Hematopoietic multipotent progenitor cell (in vitro differentiated cells): ENCODE results near the gene MS4A15. TPM values are rescaled to one million over a fixed set of nuclear protein-coding genes. Genes with fewer than 3 reads are reported as not detected.
"Not testable (repeated sequence)": the region's sequence is repeated elsewhere in the genome, so short reads cannot be mapped to it uniquely, and the experiment has no call there.

ENCODE experiments used
- DNase-seq, 3 donors: peaks; one replicate each; pipeline ENCODE4 v3.0.0-alpha.2; 2011 to 2015; ENCODE audit warnings: low read depth in 2 of 3, low spot score in 2 of 3
- total RNA-seq: library from RNA; depleted of rRNA; stranded (reverse); fragments of >200 nt; gene quantifications from one replicate; pipeline ENCODE4 v1.2.3, GENCODE V29; 2012

MS4A15 gene, protein sequence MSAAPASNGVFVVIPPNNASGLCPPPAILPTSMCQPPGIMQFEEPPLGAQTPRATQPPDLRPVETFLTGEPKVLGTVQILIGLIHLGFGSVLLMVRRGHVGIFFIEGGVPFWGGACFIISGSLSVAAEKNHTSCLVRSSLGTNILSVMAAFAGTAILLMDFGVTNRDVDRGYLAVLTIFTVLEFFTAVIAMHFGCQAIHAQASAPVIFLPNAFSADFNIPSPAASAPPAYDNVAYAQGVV
- total RNA-seq: not detected

DNA sequence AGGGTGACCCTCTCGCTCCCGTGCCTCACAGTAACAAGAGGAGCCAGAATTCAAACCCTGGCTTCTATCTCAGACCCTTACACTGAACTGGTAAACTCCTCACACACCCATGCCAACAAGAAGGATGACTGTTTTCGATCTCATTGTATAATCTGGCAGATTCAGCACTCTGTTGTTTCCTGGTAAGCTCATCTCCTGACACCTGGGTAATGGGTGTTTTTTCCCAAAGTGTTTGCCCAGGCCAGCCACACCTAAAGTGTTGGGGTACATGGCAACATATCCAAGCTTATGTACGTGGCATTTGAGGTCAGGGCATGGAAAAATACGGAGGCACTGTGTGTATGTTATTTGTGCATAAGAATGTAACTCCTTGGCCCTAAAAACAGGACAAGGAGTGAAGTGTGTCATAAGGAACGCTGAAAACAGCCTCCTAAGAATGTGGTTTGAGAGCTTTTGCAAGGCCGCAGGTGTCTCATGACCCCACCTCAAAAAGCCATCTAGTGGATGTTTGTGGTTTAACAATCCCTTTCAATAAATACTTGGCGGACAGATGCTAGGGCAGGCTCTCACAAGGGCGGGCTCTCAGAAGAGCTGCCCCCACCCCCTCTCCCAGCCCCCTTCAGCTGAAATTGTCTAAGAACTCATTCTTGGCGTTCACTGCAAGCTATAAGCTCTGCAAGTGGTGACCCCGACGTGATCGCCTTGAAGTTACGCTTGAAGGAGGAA lies at the start of gene MS4A15:
TSS of gene MS4A15 (plus strand) at position 561 of the 726 bp plus-strand sequence. CDS start 6,867 bp downstream, outside the sequence.
- peak in 2 of 3 donors; percentile 45 to 69 for DNase-seq

DNA sequence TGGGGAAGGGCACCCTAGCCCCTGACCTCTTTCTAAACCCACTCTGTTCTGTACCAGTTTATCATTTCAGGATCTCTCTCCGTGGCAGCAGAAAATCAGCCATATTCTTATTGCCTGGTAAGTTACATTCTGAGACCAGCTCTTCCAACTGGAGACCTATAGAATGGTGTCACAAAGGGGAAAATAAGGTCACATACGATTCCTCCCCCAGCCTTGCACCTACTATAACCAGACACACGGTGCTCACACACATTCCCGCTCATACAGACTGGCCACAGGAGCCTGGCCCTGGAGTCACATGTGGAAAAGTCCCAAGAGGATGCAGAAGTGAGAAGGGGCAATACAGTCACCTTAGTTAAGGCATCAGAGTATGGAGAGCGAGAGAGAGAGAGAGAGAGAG lies 49.7 kb upstream of the MS4A15 start:
- DNase-seq: no peak

DNA sequence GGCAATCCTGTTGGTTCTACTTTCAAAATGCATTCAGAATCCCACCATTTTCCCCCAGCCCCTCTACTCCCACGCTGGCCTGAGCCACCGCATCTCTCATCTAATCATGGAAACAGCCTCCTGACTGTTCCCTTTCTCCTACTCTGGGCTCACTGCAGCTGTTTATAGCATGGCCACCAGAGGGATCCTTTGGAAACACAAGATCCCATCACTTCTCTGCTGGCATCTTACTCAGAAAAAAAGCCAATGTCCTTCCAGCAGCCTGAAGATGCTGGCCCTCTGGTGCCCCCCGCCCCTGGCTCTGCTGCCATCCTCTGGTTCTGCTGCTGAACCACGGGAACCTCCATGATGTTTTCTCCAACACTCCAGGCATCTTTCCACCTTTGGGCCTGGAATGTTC lies 46.2 kb upstream of the MS4A15 start:
- DNase-seq: no peak

DNA sequence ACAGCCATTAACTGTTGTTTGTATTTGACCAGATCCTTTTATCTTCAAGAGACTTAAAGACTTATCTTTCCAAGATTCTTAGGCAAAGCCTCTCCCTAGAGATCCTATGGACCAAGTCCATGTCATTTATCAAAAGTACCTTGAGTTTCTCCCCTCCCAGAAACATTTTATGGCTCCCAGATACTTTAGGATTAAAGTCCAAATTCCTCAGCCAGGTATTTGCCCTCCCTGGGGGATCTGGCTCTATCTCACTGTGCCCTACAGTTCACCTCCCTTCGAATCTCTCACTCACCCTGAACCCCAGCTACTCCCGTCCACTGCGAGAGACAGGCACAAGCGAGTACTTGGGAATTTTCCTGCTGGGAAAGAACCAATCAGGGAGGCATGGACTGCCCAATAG lies 45.4 kb upstream of the MS4A15 start:
- DNase-seq: no peak

DNA sequence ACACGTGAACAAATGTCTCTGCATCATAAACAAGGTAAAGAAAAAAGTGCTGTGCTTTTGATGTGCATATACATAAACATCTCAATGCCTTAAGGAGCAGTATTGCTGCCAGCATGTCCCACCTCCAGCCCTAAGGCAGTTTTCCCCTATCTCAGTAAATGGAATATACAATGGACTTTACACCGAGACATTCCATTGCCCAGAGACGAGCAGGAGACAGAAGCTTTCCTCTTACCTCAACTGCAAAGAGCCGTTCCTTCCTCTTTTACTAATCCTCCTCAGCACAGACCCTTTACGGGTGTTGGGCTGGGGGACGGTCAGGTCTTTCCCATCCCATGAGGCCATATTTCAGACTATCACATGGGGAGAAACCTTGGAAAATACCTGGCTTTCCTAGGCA lies 43.2 kb upstream of the MS4A15 start:
- not testable (repeated sequence) for DNase-seq

DNA sequence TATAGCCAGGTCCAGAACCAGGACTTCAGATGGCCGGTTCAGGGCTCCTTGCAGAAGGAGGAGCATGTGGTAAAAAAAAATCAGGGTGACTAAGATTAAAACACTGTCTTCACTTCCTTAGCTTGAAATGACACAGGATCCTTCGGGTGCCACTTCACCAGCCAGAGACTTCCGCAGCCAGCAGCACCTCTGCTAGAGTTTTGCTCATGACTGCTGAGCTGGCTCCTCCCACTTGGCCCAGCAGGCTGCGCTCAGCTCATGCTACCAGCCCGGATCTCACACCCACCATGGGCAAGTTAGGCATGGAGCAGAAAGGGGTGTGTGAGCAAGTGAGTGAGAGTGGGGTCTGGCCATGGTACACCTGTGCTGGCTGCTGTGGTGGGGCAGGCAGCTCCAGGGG lies 38.7 kb upstream of the MS4A15 start:
- DNase-seq: no peak

DNA sequence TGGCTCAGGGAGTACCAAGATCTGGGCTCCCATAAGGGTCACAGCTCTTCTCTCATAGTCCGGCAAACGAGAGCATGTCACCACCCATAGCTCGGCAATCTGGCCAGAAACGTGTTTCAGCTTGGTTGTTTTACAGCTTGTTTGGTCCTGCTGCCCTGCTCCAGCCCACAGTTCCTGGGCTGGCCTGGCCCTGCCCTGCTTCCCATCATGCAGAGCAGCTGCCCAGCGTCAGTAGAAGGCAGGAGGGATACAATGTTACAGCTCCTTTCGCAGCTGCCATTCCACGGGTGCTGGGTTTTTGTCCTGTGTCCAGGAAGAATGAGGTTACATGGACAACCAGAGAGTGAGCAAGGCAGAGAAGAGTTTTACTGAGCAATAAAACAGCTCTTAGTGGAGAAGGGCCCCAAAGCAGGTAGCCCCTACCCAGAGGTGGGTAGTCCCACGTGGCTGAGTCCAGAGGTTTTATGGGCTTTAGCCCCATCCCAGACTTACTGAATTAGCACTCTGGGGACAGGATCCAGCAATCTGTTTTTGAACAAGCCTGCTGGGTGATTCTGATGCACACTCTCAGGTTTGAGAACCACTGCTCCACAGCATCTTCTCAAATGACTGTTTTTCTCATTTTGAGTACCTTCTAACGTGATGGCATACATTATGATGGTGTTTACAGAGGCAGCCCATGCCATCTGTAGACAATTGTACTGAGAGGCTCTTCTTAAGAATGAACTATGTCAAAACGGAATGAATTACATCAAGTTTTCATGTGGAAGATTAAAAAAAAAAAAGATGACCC lies 37.9 kb upstream of the MS4A15 start:
- DNase-seq: no peak

DNA sequence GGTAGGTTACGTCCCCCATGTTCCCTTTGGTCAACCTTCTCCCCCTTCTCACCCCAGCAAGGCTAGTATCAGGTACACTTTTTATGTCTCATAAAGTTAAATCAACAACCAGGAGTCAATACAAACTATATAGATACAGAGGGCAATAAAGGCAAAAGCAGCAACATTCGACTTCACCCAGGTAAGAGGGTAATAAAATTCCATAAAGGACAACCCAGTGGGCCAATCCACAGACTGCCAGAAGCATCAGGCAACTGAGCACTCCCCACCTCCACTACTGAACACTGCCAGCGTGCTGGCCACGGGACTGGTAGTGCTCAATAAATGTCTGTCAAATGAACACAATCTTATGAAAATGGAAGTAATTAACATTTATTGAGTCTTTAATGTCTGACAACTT lies 37.3 kb upstream of the MS4A15 start:
- DNase-seq: no peak

DNA sequence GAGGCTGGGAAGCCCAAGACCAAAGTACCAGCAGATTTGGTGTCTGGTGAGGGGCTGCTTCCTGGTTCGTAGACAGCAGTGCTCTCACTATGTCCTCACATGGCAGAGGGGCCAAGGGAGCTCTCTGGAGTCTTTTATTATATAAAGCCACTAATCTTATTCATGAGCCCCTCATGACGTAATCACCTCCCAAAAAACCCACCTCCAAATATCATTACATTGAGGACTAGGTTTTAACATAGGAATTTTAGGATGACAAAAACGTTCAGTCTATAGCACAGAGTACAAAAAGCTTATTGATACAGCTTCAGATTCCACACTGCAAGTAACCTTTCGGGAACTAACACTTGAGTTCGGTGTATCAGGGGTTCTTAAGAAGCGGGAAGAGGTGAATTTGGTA lies 36.2 kb upstream of the MS4A15 start:
- DNase-seq: no peak

DNA sequence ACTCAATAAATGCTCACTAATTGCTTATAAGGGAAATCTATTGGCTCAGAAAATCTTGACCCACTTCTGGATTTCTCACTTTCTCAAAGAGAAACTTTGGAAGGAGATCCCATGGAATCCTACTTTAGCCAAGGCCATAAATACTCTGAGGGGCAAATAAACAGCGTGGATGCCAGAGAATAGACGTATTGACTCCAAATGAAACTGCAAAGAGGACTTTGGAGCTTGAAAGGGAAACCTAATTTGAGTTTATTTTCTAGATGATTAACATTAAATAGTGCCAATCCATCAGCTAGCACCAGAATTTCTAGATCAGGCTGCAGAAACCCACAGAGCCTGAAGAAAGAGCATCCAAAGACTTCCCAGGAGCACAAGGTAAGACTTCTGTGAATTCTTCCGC lies 32.2 kb upstream of the MS4A15 start, which contains the start of gene MS4A18:
TSS of gene MS4A18 (plus strand) at position 301 of the 400 bp plus-strand sequence.
- DNase-seq: no peak

DNA sequence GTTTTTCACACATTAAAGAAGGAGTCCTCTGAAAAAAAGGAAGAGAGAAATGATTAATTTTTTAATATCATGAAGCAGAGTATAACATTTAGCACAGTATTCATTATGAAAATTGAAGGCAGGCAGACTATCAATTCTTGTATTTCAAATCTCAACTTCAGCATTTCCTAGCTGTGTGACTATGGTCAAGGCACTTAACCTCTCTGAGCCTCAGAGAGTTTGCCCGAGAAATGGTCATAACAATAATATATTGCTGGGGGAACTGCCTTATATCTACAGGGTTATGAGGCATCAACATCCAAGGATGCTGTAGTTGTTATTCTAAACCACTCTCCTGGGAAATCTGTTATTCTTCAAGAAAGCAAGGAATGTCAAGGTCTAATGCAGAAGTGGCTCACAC lies 31.1 kb upstream of the MS4A15 start:
- no peak for DNase-seq

DNA sequence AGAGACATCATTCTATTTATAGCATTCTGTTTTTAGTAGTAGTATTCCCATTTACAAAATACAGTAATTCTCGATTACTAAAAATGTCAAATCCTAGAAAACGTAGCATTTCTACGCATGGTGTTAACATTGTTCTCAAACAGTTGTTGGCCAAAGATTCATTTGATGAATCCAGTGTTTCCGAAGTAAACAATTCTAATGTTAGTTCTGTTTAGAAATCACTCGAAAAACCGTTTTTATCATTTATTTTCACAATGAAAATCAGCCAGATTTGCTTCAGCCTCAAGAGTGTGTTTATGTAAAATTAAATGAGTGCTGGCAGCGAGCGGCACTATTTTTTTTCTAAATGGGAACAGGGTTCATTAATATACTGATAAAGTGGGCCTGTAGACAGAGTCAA lies 25.1 kb upstream of the MS4A15 start:
- no peak for DNase-seq

DNA sequence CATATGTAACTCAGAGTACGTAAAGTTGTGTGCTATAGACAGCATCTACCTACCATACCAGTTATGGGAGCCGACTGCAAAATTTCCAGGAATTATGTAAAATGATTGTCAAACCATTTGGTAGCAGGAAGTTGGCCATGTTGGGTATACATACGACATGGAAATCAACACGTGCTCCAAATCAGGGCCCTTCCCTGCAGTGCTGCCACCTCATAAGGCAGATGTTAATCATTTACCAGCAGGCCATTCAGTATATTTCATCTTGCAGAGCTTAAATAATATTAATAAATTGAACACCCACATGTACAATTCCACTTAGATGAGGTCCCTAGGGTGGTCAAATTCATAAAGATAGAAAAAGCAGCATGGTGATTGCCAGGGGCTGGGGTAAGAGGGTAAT lies 22.4 kb upstream of the MS4A15 start:
- no peak for DNase-seq

DNA sequence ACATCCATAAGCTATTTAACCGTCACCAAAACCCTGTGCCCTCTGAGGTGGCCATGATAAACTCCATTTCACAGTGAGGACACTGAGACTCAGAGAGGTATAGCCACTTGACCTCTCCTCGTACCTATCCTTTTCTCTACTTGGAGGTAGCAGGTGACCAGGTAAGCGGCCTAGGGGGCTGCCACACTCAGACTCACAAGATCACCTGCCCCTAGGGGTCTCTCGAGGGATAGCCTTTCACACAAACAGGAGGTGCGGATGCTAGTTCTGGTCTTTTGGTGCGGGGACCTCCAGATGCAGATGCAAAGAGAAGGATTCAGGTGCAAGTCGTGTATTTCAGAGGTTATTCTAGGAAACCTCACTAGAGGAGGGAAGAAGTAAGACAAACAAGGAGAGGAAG lies 17.6 kb upstream of the MS4A15 start:
- DNase-seq: no peak

DNA sequence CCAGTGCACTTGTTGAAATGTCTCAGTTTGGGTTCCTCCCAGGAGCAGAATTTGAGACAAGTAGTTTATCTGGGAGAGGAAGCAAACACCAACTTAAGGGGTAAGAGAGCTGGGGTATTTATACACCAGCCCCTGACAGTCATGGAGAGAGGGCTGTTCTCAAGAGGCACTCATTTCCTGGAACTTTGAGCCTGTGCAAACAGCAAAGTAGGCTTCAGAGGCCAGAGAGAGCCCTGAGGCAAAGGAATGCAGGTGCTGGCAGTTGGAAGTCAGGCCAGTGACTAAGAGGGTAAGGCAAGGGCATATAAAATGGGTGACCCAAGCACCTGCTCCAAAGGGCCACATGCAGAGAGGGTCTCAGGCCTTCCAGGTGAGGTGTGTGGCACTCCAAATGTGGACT lies 16.1 kb upstream of the MS4A15 start:
- DNase-seq: no peak

DNA sequence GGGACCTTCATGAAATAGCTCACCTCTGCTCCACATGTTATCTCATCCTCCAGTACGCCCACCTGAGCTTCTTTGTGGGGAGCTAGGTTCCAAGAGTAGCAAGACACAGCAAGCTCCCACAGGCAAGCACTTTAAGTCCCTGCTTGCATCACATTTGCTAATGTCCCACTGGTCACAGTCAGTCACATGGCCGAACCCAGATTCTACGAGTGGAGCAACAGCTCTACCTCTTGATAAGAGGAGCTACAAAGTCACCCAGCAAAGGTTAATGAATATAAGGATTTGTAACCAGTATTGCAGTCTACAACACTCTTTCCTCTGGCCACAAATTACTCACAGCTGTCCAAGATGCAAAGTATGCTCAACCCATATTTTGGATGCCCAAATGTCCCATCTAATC lies 15.2 kb upstream of the MS4A15 start:
- no peak for DNase-seq

DNA sequence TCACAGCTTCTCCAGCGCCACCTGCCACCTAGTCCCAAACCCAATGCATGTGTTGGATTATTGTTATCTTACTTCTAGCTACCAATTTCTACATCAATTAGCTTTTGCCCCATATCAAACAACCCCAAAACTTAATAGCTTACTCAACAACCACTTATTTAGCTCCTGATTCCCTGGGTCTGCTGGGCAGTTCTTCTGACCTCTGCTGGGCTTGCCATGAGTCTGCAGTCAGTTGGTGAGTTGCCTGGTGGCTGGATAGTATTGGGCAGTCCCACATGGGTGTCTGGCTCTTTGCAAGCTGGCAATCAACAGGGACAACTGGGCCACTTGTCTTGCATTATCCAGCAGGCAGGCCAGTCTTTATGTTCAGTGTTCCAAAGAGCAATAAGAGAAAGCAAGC lies 13.6 kb upstream of the MS4A15 start:
- DNase-seq: no peak

DNA sequence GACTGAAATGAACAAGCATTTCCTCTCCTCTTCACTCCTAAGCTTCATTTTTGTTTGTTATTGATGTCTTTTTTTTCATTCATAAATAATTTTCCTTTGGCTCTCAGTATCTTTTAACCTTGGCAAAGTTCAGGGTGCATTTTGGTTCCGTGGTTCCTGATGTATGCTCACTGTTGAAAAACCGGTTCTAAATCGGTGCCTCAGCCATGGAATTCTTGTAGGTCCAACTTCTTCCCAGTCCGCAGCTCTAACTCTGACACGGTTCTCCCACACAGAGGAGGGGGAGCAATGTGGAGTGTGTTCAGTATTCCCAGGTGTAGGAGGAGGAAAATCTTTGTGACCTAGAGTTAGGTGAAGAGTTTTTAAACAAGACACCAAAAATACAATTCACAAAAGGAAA lies 12.6 kb upstream of the MS4A15 start:
- no peak for DNase-seq

DNA sequence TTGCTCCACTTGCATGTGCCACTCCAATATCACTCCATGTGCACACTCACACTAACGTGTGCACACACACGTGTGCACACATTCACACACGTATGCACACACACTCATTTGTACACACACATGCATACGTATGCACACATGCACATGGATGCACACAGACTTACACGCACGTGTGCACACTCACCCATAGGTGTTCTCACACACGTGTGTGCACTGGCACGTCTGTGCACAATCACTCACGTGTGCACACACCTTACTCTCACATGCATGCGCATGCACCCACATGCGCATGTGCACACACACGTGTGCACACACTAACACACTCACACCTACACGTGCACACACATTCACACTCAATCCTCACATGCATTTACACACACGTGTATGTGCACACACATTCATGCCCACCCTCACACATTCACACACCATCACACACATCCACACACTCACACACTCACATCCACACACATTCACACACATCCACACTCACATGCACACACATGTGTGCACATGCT lies 9.3 kb upstream of the MS4A15 start:
- DNase-seq: no peak

DNA sequence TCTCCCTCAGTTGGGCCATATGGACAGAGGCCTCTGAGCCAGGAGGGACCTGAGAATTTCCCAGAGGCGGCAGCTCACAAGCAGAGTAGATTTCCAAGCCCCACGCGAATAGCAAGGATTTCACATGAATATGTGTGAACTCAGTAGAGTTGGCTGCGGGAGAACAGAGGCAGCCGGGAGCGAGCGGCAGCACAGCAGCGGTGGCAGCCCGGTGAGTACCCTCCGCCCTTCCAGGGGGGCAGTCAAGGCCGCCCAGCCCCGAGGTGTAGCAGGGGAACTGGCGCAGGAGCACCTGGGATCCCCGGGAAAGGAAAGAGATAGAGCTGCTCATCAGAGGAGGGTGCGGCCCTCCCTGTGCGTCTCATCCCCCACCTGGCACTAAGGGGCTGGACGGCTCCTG lies 8.4 kb upstream of the MS4A15 start:
- DNase-seq: no peak

DNA sequence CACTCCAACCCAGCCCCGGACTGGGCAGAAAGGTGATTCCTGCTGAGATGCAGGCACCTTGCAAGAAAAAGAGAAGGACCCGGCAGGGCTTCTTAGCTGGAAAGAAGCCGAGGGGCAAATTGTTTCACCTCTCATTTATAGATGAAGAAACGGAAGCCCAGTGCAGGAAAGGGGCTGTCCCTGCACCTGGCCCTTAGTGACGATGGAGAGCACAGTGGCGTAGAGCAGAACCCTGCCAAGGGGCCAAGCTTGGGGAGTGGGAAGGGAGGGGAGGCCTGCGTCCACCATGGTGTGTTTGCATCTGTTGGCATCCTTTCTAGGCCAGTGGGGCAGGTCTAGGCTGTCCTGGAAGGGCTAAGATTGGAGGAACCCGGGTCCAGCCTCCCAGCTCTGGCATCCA lies 7.8 kb upstream of the MS4A15 start:
- DNase-seq: no peak
